GM18517 (cell line): ENCODE measurements around the gene GAD1.

Experiments
- ATAC-seq: cut with Tn5 transposase; IDR thresholded peaks from one replicate; pipeline ENCODE4 v1.9.1; 2021; ENCODE audit warnings: mild to moderate bottlenecking, moderate library complexity; ENCODE audit not compliant: unreplicated experiment

The GAD1 gene

DNA sequence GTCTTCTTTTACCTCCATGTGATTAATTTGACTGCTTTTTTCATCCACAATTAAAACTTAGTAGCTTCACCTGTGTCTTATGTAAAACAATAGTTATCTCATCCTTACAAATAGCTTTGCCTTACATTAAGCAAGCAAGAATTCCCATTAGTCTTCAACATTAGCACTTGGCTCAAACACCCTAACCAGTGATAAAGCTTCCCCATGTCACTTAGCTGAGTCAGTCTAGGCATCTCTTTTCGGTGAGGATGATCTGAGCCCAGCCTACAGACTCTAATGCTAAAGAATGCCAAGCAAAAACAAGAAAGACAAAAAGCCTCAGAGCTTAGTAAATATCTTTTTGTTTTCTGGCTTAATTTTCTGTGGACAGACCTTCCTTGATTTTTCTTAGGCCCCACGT is 26.1 kb downstream of the GAD1 start:
- ATAC-seq, result no peak

DNA sequence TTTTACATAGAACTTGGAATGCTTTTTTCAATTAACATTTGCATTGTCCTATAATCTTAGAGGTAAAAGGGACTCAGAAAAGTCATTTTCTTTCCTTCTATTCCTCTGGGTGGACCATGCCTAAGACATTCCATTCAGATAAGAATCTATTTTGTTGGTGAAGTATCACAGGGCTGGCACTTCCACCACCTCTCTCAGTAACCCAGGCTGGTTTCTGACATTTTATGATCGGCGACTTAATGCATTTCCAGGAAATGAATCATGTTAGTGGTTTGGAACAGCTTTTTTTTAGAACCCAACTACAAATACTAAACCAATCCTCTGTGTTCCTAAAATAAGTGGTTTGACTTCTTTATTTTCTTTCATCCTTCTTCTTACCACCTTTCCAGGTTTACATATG is 27.0 kb downstream of the GAD1 start:
- no peak for ATAC-seq

DNA sequence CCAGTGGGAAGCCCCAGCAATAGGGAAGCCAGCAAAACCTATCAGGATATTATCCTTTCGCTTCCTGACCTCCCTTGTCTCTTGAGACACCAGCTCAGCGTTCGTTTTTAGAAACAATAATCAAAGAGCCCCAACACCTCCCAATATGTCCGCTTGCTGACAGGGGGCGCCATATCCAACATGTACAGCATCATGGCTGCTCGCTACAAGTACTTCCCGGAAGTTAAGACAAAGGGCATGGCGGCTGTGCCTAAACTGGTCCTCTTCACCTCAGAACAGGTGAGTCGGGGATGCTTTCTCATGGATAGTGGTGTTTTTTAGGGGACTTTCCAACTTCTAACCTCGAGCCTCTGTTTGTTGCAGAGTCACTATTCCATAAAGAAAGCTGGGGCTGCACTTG is 28.7 kb downstream of the GAD1 start:
- ATAC-seq, result no peak

DNA sequence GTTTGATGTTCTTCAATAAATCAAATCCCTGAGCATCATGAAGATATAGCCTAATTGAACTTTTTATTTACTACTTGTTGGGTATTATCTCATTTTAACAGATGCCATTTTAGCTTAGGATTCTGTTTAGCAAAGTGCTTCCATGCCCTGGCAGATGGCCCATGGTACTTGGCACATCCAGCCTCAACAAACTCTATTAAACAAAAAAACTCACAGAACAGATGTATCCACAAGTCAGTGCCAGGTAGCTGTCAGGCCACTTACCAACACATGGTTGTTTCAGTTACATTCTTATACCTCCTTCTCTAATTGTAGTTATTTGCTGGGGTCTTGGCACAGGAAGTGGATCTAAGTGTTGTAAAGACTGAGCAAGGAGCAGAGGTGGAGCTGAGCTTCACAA is 29.6 kb downstream of the GAD1 start:
- ATAC-seq, result no peak

DNA sequence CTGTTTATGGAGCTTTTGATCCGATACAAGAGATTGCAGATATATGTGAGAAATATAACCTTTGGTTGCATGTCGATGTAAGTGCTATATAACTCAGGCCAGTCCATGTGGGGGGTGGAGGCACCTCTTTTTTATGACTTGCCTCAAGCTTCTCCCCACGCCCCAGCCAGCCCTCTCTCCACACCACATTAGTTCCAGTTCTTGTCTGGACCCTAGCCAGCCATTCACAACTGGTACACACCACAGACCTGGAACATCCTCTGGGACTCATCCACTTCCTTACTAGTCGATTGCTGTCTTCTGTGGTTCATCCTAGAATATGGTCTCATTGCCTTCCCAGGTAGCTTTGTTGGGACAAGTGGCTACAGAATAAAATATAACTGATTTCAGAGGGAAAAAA is 31.0 kb downstream of the GAD1 start:
- ATAC-seq, result no peak

DNA sequence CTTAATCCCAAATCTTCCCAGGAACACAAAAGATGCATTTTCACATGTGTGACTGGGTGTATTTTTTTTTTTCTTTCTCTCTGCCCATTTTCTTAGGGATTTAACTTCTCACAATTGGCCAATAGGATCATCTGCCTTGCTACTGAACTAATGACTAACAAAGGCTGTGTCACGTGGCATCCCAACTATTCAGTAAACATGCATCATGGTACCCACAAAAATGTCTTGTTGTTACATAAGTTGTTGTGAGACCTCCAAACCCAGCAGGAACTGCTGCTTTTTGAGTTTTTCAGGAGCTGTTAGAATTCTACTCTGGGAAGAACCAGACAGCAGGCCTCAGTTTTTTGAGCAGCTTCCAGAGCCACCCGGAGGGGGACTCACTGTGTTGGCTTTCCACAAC is 31.9 kb downstream of the GAD1 start:
- ATAC-seq, result no peak

DNA sequence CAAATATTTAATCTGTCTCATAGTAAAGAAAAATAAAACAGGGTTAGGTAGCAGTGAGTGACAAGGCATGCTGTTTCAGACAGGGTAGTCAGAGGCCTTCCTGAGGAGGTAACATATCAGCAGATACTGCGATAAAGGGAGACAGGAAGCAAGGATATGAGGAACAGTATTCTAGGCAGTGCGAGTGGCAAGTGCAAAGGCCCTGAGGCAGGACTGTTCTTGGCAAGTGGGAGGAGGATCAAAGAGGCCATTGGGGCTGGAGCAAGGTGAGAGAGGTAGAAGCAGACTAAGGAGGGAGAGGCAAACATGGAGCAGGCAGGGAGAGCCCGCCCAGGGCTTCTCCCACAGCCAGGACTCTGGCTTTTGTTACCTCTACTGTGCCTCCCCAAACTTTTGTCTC is 33.6 kb downstream of the GAD1 start:
- ATAC-seq, result no peak

DNA sequence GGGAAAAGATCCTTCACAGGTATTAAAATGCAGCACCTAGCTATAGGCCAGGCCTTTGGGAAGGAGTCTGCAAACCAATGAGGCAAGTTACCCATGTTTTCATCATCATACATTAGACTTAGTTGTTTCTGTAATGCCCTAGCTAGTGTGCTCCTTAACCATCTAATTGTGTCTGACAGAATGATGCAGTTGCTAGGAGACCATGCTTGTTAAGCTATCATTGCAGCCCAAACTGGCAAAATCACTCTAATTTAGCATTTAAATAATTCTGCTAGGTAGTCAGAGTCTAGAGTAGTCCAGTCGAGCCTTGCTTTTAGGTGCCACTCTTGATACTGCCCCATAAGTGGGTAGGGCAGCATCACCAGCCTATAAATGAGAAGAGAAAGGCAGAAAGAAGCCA is 34.9 kb downstream of the GAD1 start:
- no peak for ATAC-seq

DNA sequence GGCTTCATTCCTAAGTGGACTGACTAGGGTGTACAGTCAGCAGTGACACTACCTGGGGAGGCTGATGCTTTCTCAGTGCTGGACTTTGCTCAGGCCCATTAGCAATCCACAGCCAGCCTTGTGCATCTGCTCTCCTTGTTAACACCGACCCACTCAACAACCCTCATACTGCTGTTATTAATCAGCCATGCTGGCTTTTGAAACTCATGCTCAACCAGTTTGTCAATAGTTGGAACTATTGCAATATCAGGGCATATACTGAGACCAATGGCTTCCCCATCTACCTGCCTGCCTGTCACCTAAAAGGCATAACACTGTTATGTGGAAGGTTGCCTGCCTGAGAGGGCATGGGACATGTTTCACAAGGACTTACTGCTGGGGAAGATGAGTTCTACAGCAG is 39.4 kb downstream of the GAD1 start:
- ATAC-seq, result no peak

DNA sequence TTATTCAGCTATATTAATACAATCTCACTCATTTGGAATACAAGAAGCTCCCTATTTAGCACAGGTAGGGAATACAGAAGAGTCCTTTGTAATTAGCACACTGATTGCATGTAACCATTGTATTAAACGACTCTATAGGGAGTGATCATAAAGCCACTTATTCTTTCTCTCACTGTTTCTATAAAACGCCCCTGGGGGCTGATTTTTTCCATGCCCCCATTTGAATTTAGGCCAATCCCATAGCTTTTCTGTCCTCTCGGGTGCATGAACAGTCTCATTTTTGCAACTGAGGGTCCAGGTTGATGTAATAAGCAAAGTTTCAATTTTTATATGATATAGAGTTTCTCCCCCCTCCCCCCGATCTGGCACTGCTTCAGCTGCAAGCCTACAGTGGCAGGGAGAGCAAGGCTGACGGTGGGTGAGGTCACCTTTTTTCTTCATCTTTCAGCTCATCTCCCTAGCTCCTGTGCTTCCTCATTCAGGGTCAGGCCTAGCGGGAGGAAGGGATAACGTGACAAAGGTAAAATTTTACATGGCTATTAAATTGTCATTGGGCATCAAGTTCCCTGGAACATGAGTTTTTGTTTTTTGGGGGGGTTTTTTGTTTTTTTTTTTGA is 45.7 kb downstream of the GAD1 start:
- no peak for ATAC-seq

DNA sequence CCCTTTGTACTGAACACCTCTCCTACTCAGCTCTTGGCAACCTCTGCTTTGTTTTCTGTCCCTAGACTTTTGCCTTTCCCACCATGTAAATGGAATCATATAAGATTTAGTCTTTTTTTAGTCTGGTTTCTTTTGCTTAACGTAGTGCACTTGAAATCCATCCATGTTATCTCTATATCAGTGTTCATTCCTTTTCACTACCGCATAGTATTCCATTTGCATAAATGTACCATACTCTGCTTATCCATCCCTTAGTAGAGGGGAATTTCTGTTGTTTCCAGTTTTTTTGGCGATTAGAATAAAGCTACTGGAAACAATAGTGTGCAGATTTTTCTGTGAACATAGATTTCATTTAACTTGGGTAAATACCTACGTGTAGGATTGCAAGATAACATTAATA is 46.4 kb downstream of the GAD1 start:
- no peak for ATAC-seq

DNA sequence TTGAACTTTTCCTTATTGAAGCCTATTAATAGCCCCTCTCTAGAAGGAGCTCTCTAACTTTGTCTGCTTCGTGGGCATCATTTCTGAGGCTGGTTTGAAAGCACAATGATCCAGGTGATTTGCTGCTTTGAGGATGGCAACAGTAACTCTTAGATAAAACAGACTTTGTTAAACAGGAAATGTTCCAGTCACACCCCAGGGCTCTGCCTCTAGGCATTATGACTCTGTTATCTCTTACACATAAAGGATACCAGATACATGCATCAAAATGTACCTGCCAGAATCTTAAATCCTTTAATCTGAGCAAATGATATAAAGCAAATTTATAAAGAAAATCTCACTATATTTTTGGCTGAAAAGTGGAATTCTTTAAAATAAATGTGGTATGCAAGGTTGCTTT is 52.3 kb downstream of the GAD1 start:
- no peak for ATAC-seq

DNA sequence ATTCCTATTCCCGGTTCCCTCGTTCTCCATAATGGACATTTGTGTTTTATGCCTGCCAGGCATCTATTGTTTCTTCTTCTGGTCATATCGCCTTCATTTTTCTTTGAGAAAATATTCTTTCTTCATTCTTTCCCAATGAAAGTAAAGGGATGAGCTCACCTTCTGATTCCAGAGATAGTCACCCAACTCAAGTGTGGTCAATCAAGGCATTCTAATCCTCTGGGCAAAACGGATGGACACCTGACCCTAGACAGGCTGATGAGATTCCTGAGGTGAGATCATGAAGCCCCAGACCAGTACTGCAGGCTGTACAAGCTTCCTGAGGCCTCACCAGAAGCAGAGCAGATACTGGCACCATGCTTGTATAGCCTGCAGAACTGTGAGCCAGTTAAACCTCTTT is 52.8 kb downstream of the GAD1 start:
- no peak for ATAC-seq

DNA sequence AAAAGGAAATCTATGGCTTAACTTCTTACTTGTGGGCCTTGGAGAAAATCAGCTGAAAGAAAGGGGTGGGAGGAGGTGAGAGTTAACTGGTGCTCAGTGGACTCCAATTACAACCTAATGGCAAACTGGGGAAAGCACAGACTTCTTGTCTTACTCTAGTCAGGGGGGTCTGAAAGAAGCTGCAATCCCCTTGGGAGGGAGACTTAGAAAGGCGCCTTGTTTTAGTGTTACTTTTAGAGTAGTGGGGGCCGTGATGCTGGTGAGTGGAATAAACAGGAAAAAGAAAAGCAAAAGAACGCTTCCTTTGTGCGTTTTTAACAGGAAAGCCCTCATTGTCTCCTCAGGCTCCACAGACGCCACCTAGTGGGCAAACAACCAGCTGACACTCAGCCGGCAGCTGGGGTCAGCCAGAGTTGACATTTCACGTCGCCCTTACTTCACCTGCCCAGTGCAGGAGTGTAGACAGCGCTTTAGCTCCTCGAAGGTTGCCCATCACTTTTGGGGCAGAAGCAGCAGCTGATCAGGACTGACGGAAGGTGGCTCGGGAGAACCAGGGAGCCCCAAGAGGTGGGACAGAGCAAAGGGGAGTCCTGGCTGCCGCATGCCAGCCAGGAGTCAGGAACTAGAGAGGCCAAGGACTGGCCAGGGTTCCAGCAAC is 56.5 kb downstream of the GAD1 start:
- peak; percentile 86 for ATAC-seq

DNA sequence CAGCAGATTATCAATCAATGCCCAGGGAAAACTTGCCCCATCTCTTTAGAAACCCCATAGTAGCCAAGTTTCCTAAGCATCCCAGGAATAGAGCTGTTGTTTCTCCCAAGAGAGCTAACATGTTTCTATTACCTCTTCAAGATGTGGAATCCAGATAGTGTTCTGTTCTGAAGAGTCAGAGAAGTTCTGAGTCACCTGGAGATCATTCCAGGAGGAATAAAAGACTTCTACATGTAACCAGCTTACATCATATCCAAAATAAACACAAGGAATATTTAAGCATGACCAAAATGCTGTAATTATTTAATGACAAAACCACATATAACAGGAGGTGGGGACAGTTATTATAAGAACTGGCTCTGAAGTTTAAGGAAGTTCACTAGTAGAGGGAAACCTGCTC is 61.4 kb downstream of the GAD1 start:
- no peak for ATAC-seq

DNA sequence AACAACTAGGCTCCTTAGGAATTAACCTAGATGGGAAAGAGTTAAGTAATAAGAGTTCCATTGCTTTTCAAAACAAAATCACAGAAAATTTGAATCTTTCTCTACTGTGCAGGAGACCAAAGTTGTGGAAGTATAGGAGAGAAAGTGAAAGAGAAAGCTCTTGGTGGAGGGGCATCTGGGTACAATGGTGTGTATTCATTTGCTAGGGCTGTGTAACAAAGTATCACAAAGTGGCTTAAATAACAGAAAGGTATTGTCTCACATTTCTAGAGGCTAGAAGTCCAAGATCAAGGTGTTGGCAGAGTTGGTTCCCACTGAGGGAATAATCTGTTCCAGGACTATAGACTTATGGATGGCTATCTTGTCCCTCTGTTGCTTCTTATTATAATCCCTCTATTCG is 61.8 kb downstream of the GAD1 start:
- no peak for ATAC-seq

DNA sequence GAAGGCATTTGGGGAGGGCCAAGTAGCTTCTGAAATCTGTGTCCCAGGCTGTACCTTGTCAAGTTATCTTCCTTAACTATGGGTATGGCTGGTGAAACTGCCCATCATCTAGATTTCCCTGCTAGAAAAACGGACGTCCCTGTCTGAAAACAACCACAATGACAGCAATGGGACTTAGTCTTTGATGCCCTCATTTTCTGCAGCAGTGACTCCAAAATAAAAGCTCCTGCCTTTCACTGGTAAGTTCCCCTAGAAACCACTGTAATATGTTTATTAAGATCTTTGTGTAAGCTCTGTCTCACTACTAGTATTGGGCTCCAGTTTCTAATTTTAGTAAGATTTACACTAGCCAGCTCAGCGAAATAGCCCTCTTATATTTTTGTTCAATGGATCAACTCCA is 65.2 kb downstream of the GAD1 start:
- ATAC-seq, result no peak

DNA sequence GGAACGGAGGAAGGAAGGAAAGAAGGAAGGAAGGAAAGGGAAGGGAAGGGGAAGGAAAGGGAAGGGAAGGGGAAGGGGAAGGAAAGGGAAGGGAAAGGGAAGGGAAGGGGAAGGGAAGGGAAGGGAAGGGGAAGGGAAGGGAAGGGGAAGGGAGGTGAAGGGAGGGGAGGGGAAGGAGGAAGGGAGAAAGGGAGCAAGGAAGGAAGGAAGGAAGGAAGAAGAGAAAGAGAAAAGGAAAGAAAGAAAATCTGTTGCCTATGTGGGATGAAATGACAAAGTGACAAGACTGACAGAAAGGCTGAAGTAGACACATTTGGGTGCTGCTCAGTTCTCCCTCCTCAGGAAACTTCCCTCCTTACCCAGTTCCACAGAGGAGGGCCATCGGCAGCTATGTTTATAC is 66.1 kb downstream of the GAD1 start:
- no peak for ATAC-seq

DNA sequence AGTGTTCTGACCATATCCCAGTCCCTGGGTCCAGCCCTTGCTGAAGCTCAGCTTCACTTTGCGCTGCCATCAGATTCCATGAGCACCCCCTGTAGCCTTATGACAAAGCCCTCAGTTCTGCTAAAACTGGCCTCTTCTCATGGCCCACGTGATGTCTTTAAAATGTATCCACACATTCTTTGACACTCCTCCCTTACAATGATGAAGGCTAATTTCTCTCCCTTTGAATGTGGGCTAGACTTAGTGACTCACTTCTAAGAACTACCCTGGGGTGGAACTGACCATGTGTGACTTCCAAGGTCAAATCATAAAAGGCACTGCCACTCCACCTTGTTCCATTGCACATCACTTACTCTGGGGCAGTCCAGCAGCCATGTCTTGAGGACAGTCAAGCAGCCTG is 67.0 kb downstream of the GAD1 start:
- no peak for ATAC-seq

DNA sequence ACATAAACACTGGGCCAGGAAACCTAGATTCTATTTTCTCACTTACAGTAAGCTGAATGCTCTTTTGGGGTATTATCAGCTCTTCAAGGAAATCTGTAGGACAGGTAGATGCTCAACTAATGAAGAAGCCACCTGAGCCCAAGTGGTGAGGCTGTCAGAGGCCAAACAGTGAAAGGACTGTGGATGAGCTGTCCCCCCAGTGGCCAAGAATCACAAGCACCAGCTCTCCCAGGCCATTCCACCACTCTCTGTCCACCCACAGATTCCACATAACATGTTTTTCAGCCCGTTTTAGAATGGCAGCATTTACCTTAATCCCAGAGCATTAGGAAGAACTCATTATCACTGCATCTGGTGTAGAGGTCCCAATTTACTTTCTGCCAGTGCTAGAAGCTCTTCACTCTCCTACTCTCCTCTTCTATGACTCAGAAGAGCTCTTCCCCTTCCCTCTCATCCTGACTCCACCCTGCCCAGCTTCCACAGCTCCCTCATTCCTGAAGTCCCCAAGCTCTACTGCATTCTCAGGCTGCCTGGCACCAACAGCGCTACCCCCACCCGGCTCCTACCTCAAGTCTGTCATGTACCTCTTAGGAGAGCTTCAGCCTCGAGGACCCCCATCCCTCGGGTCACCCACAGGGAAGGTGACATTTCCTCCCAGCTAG is 68.6 kb downstream of the GAD1 start:
- ATAC-seq, result no peak

DNA sequence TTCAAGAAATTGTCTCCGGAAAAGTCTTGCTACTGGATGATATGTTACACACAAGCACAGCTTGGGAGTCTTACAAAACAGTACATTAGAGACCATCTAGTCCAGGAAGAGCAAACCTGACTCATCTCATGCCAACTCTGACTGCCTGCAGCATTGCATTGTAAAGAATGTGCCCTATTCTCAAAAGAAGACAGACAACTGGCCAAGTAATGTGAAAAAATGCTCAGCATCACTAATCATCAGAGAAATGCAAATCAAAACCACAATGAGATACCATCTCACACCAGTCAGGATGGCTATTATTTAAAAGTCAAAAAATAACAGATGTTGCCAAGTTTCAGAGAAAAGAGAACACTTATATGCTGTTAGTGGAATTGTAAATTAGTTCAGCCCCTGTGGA is 69.7 kb downstream of the GAD1 start:
- ATAC-seq, result no peak

DNA sequence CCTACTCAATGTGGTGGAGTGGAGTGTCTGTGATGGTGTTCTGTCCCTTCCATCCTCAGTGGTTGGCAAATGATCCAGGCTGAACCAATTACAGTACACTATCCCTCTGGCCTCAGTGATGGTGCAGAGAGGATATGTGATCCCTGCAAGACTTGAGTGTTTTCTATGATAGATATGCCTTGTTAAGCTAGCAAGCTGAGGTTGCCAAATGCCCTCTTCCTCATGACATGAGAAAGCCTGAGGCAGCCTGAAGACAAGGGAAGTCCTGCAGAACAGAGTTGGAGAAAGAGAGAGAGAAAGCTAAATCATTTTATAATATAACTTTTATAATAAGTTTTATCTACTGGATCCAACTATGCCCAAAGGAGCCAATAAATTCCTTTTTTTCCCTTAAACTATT is 70.8 kb downstream of the GAD1 start:
- no peak for ATAC-seq

DNA sequence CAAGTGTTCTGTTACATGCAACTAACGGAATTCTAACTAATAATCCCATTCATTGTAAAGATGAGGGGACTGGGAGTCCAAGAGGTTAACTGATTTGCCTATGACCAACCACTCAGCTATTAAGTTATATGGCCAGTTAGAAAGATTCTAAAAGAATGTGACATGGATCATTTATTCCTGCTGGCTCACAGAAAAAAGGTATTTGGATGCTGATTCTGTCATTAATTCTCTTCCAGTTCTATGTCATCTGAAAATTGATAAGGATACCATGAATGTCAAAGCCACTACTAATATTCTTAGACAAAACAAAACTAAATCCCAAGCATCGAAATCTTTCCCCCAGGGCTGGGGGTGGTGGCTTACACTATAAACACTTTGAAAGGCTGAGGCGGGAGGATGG is 71.2 kb downstream of the GAD1 start:
- ATAC-seq, result no peak
